ENCODE results near the gene TBXAS1. TPM values are rescaled to one million over a fixed set of nuclear protein-coding genes. Genes with fewer than 3 reads are reported as not detected.

The TBXAS1 gene
- total RNA-seq, 2 experiments from 2014 or later: 1.5 to 1.8 TPM

DNA sequence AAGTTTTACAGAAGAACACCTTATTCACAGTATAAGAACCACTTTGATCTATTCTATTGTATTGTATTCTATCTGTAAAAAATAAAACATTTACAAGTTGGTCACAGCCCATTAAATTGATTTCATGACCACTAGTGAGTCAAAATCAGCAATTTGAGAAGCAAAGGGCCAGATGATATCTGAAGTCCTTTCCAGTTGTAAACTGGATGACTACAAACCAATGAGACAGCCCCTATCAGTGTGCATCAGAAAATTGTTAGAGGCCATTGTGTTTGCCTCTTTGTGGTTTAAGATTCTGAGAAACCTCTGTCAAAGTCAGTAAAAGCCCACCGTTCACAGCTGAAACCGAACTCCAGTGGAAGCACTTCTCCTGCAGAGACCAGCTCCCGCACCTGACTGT is 54.8 kb downstream of the TBXAS1 start:
- ChIA-PET CTCF (interaction anchor here (1.0 kb wide), 1 partner anchor 23 kb away, joined by 3 read pairs; no protein-coding TSS in a partner anchor), POLR2A (no interaction called here)

DNA sequence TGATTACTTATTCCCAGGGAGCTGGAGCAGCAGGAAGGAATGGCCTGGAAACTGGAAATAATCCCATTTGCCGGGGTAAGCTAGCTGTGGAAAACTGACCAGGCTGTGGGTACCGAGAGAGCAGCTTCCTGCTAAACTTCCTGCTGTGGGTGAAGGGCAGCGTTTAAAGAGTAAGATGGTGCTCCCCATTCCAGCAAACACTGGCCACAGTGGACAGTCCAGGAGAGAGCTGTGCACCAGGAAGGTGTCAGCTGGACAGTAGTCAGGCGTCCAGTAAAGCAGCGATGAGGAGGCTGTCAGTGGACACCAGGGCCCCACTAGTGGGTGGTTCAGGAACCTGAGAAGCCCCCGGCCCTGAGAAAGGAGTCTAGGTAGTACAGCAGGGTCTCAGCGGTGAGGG is 55.4 kb downstream of the TBXAS1 start:
- CTCF ChIA-PET: no interaction called here
- POLR2A ChIA-PET: no interaction called here

DNA sequence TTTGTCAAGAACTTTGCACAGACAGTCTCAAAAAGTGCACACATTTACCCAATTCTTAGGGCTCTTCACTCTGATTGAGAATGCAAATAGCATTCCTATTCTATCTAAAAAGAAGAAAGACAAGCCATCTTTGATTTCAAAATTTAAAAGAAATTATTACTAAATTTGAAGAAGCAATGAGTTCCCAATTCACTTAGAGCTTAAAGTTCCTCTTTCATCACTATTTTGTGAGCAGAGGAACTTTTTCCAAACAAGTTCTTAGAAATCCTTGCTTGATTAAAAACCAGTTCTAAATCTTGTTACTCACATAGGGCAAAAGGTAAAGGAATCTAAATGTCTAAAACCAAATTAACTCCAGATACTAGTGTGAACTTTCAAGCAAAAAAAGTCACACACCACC is 56.4 kb downstream of the TBXAS1 start:
- CTCF ChIA-PET: no interaction called here
- POLR2A ChIA-PET: no interaction called here

DNA sequence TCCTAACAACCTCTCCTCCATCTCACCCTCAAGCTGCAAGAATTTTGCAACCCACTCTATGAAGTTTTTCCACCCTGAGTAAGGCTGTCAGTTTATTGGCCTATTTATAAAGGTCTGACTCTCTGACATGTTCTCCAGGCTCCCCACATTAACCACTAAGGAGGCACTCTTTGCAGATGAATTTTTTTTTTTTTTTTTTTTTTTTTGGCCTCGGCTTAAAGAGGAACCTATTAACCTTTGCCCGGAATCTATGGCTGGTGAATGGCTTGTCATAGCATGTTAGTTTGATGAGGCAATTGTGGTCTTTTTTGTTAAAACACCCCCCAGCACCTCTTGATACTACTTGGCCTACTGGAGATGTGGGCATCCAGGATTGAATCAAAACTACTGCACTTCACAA is 57.1 kb downstream of the TBXAS1 start:
- POLR2A ChIA-PET: no interaction called here
- CTCF ChIA-PET: no interaction called here

DNA sequence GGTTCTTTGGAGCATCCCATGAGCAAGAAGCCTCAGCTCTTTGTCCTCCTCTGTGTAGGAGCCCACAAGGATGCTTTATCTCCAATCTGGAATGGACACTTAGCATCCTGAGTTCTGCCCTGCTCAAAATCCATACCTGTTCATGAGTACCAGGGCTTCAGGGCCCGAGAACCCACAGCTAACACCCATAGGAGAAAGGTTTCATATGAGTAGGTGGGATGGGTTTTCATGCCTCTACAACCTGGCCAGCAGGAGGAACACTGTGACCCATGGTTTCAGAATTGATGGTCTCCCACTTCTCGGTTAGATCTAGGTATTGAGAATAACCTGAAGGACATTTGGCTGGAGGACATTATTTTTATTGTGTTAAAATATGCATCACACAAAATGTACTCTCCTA is 57.8 kb downstream of the TBXAS1 start:
- ChIA-PET CTCF (no interaction called here), POLR2A (no interaction called here)

DNA sequence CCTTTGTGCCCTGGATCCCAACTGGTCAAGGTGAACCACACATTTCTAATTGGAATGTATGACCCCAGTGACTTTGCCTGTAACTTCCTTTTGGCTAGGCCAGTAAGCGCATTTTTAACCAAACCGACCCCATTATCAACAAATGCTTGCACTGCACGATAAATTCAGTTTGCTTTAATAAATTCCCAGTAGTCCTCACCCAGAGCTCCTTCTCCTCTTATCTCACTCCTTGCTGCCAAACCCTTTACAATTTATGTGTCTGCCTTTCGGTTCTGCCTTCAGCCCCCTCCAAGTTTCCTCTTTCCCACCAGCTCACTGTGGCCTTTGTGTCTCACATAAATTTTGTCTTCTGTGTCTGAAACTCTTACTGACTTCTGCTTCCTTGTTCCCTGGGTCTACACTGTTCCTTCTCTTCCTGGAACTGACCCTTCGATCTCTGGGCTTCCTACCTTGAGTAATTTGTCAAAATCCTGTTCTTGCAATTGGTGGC is 59.0 kb downstream of the TBXAS1 start:
- CTCF ChIA-PET: no interaction called here
- POLR2A ChIA-PET: no interaction called here

DNA sequence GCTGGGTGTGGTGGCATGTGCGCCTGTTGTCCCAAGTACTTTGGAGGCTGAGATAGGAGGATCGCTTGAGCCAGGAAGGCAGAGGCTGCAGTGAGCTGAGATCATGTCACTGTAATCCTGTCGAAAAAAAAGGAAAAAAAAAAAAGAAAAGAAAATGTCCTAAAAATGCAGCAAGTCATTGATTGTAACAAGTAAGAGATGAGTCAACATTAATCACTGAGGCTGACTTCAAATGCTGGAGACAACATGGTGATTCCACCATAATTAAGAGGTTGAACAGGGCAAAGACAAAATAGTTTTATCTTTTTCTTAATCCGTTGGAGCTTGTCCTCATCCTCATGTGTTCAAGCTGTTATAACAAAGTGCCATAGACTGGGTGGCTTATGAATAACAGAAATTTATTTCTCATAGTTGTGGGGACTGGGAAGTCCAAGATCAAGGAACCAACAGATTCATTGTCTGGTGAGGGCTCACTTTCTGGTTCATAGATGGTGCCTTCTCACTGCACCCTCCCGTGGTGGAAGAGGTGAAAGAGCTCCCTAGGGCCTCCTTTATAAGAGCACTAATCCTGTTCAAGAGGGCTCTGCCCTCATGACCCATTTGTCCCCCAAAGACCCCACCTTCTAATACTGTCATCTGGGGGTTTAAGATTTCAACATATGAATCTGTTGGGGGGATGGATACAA is 60.3 kb downstream of the TBXAS1 start:
- ChIA-PET POLR2A (no interaction called here), CTCF (no interaction called here)

DNA sequence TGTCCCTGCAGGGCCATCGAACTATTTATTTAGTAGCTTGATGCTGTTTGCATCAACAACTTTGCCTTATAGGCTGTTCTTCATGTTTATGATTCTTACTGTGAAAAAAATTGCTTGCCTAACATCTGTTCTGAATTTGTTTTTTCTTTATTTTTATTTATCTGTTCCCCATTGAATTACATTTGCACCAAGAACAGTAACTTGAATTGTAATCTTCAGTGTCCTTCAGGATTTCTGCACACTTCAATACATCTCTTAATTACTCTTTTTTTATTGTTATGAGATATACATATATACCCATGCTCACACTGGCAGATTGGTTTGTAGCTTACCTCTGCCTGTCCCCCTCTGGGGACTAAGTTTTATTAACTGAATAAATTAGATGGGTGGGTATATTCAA is 64.4 kb downstream of the TBXAS1 start:
- CTCF ChIA-PET: interaction anchor here (0.7 kb wide), 1 partner anchor 292 kb away, joined by 4 read pairs; no protein-coding TSS in a partner anchor
- POLR2A ChIA-PET: no interaction called here

DNA sequence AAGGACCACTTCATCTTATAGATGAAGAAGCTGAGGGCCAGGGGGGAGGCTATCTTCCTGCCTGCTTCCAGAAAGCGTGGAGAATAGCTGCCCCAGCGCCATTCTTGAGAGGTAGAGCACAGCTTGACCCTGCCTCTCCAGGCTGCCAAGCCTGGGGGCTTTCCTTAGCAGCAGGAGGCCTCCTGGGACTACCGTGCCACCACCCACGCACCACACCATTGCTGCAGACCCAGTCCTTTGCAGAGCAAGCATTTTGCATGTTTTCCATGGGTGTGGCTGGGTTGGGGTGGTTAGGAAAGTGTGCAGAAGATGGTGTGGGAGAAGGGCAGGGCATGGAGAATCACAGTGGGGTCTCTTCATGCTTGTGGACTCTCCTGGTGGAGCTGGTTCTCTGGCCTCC is 64.9 kb downstream of the TBXAS1 start:
- ChIA-PET CTCF (interaction anchor here (0.7 kb wide), 1 partner anchor 292 kb away, joined by 4 read pairs; no protein-coding TSS in a partner anchor), POLR2A (no interaction called here)

DNA sequence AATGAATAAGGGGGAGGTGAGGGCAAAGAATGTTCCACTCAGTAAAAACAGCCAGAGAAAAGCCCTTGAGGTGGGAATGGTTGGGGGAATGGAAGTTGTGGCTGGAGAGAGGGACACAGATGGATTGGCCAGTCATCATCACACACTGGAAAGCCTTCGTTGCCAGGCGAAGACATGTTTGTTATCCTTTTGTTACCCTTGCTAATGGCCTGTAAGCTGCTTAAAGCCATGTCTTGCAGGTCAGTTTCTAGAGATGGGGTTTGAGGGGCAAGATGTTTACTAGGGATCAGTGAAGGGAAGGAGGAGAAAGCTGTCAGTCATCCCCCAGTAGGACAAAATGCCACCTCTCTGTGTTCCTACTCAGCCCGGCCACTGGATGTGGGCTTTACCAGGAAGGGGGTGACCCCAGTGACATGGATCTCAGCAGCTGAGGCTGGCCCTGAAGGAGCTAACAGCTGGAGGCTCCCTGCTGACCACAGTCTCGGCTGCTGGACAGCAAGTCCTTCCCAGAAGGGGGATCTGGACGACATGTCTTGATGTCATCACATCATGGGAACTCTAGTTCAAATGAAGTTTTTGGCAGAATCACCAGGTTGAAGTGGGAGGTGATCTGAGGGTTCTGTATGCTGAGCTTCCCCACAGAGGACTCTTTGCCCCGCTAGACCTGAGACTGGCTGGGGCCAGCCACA is 66.2 kb downstream of the TBXAS1 start:
- POLR2A ChIA-PET: no interaction called here
- CTCF ChIA-PET: interaction anchor here (0.6 kb wide), 1 partner anchor 1173 kb away, joined by 3 read pairs; no protein-coding TSS in a partner anchor

DNA sequence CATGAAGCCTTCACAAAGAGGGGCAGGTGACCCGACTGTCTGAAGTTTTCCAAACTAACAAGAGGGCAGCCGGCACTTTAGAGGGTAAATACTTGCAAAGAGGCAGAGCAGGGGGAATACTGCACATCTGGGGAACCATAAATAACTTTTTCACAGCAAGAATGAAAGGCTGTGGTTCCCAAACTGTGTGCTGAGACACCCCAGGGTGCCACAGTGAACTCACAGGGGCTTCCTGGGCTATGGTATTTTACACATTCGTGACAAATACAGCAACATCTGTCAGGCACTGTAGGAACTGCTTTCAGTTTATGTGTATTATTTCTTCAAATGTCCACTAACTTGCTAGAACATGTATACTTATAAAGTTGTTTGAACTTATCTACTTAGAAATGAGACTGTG is 67.2 kb downstream of the TBXAS1 start:
- POLR2A ChIA-PET: no interaction called here
- CTCF ChIA-PET: no interaction called here

DNA sequence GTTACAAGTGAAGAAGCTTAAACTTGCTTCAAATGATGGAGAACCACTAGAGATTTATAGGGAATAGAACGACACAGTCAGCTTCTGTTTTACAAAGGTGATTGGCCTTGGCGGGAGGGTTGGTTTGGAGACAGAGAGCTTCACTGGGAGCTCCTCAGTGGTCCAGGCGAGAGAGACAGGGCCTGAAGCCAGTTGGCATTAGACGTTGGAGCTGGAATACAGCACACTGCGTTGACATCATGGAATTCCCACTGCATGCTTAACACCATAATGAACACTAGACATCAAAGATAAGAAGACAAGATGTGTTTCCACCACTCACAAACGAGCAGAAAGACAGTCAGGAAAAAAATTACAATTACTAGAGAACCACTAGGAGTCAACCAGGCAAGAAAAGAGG is 67.8 kb downstream of the TBXAS1 start:
- ChIA-PET POLR2A (no interaction called here), CTCF (no interaction called here)

DNA sequence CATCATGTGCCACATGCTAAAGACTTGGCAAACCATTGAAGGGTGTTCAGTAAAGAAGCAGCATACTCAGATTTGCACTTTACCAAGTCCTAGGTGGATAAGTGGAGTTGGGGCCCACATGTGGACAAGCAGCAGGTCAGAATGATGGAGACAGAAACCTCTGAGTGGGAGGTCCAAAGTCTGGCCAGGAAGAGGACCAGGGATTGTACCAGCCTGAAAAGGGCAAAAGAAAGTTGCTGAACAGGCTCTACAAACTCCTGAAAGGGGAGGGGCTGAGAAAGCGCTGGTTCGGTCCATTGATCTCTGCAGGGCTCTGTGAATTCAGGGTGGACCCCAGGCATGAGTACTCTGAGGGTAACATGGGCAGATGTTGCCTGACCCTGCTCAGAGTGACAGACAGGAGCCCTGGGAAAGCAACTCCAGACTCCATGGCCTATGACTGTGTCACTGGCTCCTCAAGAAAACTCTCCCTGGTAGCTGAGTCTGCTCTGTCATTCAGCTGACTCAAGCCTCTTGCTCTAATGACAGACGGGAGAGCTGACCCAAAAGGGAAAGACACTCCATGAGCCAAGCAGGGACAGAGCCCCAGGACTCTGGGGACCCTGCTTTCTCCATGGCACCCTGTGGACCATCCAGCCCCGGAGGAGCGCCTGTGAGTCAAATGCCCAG is 68.5 kb downstream of the TBXAS1 start:
- POLR2A ChIA-PET: no interaction called here
- CTCF ChIA-PET: no interaction called here

DNA sequence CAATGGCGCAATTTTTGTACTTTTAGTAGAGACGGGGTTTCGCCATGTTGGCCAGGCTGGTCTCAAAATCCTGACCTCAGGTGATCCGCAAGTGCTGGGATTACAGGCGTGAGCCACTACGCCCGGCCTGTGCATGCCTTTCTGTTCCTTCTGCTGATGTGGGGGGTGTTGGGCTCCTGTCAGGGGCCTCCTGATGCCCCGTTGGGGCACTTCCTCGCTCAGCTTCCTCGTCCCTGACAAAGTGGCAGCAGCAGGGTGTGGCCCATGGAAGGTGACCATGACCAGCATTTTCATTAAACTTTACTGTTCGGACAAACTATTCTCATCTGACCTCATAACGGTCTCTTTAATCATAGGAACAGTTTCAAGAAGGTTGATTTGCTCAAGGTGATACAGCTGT is 69.4 kb downstream of the TBXAS1 start:
- CTCF ChIA-PET: interaction anchor here (0.7 kb wide), 1 partner anchor 90 kb away, joined by 4 read pairs; no protein-coding TSS in a partner anchor
- POLR2A ChIA-PET: no interaction called here

DNA sequence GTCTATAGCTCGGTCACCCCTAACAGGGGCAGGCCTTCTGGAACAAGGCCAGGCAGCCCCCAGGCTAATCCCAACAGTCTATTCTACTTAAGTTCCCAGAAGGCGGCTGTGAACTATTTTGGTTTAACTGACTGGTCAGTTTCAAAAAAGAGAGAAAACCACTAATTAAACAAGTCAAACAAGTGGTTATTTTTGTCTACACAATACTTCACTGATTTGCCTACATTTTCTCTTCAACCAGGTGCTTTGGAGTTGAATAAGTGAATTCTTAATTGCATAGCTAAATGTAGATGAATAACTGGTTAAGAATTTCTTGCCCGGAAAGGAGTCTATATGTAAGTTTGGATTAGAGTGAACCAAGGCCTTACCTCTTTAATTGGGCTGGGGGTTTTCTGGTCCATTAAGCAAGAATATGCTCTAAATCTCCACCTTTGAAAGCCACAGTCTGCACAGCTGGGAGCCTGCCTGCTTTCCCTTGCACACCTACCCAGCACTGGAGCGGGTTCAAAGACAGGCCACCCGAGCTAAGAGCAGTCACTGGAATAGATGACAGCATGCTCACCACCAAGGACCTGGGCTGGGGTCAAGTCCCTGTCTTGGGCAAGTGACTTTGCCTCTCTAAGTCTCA is 70.4 kb downstream of the TBXAS1 start:
- ChIA-PET CTCF (no interaction called here), POLR2A (no interaction called here)

DNA sequence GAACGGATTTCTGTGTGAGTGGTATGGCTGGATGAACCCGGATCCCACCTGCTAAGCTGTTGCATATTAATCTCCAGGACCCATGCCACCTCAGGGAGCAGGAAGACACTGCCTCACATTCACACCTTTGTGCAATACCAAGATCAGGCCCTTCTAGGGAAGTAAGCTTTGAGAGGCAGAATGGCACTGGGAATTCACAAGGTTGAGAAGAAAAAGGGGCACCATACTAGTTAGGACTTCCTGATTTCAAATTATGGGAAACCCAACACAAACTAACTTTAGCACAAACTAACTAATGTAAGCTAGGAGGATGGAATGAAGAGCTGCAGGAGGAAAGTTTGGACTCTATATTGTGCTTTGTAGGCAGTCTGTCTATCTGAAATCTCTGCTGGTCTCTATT is 71.3 kb downstream of the TBXAS1 start:
- POLR2A ChIA-PET: no interaction called here
- CTCF ChIA-PET: interaction anchor here (0.7 kb wide), 1 partner anchor 18 kb away, joined by 3 read pairs; no protein-coding TSS in a partner anchor

DNA sequence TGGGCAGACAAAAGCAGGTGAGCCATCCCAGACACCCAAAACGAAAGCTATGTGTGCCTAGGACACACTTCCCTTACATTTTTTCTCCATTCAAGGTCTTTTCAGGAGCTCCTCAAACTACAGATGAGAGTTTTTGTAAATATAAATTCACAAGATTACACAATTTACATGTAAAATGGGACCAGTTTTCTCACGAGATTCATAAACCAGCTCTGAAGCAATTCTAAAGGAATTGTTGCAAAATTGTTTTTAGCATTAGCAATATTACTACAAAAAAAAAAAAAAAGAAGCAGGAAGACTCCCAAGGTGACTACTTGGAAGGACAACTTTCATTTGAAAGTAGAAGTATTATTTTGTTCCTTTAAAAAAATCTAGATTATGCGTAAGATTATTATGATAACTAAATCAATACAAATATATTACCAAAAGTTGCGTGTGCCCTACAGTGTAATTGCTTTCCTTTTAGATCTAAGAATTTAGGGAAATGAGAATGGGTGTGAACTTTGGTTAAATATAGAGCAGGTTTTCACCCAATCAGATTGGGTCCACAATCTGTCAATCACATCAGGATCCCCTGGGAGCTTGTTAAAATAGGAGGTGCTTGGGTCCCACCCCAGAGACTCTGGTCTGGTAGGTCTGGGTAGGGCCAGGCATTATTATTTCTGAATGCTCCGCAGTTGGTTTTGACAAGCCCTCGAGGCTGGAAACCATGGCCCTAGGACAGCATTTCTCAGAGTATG is 72.2 kb downstream of the TBXAS1 start:
- ChIA-PET POLR2A (interaction anchor here (0.6 kb wide), 1 partner anchor 120 kb away, joined by 10 read pairs; no protein-coding TSS in a partner anchor), CTCF (interaction anchor here (0.7 kb wide), 2 partner anchors 9 to 17 kb away, joined by 3 read pairs; no protein-coding TSS in a partner anchor)

DNA sequence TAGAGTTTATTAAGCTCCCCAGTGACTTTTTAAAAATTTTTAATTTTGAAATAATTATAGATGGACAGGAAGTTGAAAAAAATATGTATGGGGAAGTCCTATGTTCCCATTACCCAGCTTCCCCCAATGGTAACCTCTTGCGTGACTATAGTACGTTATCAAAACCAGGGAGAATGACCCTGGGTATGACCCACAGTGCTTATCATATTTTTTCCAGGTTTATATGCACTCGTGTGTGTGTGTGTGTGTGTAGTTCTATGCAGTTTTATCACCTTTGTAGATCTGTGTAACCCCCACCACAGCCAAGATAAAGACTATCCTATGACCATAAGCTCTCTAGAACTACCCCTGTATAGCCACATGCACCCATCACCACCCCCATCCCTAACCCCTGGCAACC is 72.8 kb downstream of the TBXAS1 start:
- ChIA-PET POLR2A (no interaction called here), CTCF (no interaction called here)

DNA sequence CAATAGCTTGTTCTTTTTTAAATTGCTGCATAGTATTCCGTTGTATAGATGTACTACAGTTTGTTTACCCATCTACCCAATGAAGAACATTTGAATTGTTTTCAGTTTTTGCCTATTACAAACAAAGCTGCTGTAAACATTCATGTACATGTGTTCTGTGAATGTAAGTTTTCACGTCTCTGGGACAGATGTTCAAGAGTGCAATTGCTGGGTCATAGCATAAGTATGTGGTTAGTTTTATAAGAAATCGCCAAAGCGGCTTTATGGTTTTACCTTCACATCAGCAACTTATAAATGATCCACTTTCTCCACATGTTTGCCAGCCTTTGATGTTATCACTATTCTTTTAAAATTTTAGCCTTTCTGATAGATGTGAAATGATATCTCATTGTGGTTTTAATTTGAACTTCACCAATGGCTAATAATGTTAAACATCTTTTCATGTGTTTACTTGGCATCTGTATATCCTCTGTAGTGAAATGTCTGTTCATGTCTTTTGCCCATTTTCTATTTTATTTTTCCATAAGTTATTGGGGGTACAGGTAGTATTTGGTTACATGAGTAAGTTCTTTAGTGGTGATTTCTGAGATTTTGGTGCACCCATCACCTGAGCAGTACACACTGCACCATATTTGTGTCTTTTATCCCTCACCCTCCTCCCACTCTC is 73.5 kb downstream of the TBXAS1 start:
- ChIA-PET POLR2A (no interaction called here), CTCF (no interaction called here)
